Measurements from ENCODE around the gene HOGA1. TPM values are rescaled to one million over a fixed set of nuclear protein-coding genes. Genes with fewer than 3 reads are reported as not detected.

The HOGA1 gene
- not detected for total RNA-seq

DNA sequence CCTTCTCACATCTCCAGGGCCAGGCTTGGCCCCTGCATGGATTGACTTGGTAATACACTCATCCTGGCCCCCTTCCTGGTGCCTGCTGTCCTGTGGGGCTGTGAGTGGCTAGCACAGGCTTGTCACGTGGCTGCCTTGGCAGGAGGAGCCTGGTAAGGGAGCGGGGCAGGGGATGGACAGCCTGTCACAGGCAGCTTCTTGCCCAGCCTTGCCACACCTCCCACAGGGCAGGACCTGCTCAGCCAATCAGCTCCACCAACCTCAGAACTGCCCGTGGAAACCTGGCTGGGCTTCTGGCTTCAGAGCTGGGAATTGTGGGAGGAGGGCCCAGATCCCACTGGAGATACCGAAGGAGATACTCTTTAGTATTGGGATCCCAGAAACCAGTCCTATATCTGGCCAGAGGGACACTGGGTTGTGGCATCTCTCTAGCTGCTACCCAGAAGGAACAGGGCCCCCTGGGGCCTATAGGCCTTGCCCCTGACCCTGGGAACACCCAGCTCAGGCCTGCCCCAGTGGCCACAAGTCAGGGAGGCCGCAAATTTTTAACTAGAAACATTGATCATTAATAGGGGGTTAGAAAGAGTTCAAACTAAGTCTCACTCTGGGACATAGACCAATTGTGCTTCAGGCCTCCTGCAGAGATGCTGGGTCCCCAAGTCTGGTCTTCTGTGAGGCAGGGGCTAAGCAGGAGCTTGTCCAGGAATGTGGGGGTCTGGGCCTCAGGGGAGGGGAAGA, at the start of gene HOGA1:
Gene HOGA1 (plus strand): TSS at position 330 of the 738 bp plus-strand sequence. CDS start 315 bp downstream, at position 645.
- ChIA-PET POLR2A (interaction anchor here (1.0 to 1.2 kb wide), 2 partner anchors 8 to 12 kb away, joined by 3 read pairs; partner anchors contain the start of gene ANKRD2), CTCF (interaction anchor here (1.0 to 2.6 kb wide), 3 partner anchors 8 to 51 kb away, joined by 3 to 14 read pairs (median 4); partner anchors contain the start of gene ANKRD2)

DNA sequence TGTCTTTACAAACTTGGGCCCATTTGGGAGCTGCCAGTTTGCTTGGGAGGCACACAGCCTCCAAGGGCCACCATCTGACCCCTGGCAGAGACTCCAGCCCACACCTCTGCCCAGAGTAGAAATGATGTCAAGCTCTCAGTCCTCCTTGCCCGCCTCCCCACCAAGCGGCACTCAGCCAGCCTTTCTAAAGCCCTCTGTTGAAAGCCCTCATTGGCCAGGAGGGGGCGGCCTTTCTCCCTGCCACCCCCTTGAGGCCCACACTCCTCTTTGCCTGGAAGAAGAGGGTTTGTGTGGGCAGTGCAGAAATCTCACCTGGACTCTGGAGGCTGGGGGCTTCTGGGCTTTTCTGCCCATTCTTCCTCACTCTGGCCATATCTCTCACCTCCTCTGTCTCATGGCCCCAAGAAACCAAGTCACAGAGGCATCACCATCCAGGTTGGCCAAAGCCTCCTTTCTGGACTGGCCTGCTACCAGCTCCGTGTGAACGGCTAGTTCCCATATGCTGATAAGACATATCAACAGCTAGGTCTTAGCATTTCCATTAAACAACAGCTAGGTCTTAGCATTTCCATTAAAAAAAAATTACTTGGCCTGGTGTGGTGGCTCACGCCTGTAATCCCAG, 49.3 kb upstream of the HOGA1 start:
- Mint-ChIP-seq H3K36me3 (ENCODE audit: low read depth) (no peaks in the 10 kb centered on the region), H3K4me1 (no peaks in the 10 kb centered on the region), H3K27me3 (no peaks in the 10 kb centered on the region), H3K4me3 (no peak overlapping the region), H3K9me3 (no peaks in the 10 kb centered on the region), H3K27ac (no peak overlapping the region)
- CTCF ChIA-PET: interaction anchor here (0.8 to 5.4 kb wide), 14 partner anchors 8 to 152 kb away, joined by 3 to 53 read pairs (median 4); partner anchors contain the start of genes ANKRD2 and AVPI1
- POLR2A ChIA-PET: interaction anchor here (1.2 kb wide), 1 partner anchor 36 kb away, joined by 3 read pairs; the partner anchor contains the start of gene UBTD1
- DNase-seq: peak; percentile 49

More for the DNA sequence above, at the start of gene HOGA1:
- DNase-seq: no peak
- Mint-ChIP-seq H3K9me3 (no peaks in the 10 kb centered on the region), H3K4me3 (no peak within 1 kb of the TSS), H3K27me3 (peaks cover 2% of the 10 kb centered on the region), H3K36me3 (ENCODE audit: low read depth) (no peaks in the 10 kb centered on the region), H3K27ac (no peak within 1 kb of the TSS), H3K4me1 (peaks cover 1% of the 10 kb centered on the region)

DNA sequence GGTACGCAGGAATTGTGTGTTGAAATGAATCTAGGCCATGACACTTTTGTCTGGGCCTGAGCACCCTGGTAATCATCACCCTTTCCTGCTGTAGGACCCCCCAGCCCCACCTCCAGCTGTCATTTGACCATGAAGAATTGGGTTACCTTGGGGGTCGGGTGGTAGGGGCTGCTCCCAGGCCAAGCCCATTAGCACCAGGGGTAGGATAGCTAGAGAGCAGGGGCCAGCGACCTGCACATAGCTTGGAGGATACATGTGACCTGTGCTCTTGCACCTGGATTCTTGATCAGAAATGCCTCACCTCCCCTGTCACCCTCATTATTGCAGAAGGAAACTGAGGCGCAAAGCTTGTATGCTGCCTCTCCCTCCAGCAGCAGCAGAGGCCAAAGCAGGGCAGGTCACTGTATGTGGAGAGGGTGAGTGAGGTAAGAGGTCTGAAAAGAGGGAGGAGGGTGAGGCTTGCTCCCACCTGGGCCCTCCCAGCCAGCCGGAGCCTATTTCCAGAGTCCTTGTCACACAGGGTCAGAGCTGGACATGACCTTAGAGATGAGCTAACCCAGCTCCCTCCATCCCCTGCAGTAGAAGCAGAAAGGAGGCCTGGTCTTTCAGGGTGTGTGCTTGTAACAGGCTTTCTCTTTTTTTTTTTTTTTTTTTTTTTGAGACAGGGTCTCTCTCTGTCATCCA, 46.9 kb upstream of the HOGA1 start:
- ChIA-PET CTCF (interaction anchor here (0.7 to 5.4 kb wide), 2 partner anchors 15 to 505 kb away, joined by 5 to 53 read pairs; no protein-coding TSS in a partner anchor), POLR2A (no interaction called here)

DNA sequence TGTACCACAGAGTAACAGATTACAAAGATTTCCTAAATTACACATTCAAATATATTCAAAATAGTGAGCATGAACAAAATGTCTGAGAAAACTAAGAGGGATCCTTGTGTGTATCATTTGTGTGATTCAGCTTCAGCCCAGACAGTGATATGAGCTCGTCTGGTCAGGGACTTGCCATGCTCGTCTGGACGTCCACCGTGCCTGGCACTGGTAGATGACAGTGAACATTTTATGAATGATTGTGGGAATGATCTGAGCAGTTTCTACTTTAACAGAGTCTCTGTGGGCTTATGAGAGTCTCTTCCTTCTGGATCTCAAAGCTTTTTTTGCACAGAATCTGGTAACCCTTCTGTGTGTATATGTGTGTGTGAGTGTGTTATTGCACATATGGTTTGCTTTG, 45.8 kb upstream of the HOGA1 start:
- no peak for DNase-seq
- Mint-ChIP-seq H3K36me3 (ENCODE audit: low read depth) (no peaks in the 10 kb centered on the region), H3K9me3 (no peaks in the 10 kb centered on the region), H3K4me3 (no peak overlapping the region), H3K27ac (no peak overlapping the region), H3K4me1 (peaks cover 18% of the 10 kb centered on the region), H3K27me3 (no peaks in the 10 kb centered on the region)
- ChIA-PET CTCF (interaction anchor here (1.2 to 1.3 kb wide), 2 partner anchors 11 to 254 kb away, joined by 3 to 5 read pairs; no protein-coding TSS in a partner anchor), POLR2A (no interaction called here)

More for the DNA sequence above, 46.9 kb upstream of the HOGA1 start:
- Mint-ChIP-seq H3K4me1 (peaks cover 8% of the 10 kb centered on the region), H3K4me3 (no peak overlapping the region), H3K36me3 (ENCODE audit: low read depth) (no peaks in the 10 kb centered on the region), H3K9me3 (no peaks in the 10 kb centered on the region), H3K27me3 (no peaks in the 10 kb centered on the region), H3K27ac (no peak overlapping the region)
- DNase-seq: no peak

DNA sequence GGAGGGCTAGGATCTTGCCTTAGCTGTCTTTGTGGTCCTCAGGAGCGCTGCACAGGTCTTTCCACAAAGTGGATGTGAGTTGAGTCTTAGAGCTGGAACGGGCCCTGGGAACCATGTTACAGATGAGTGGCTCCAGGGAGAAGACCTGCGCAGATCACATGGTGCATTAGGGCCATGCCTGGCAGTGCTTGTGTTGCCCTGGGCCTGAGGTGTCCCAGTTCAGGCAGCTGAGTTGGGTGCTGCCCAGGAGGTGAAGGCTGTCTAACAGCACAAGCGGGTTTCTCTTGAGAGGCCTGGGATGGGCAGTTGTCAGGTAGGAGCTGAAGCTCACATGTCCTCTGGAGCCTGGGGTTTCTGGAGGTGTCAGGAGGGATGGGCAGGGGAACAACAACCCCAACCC, 45.4 kb upstream of the HOGA1 start:
- Mint-ChIP-seq H3K27me3 (no peaks in the 10 kb centered on the region), H3K4me3 (no peak overlapping the region), H3K9me3 (no peaks in the 10 kb centered on the region), H3K27ac (no peak overlapping the region), H3K36me3 (ENCODE audit: low read depth) (no peaks in the 10 kb centered on the region), H3K4me1 (peaks cover 23% of the 10 kb centered on the region)
- ChIA-PET CTCF (interaction anchor here (0.7 to 1.3 kb wide), 3 partner anchors 11 to 320 kb away, joined by 3 to 5 read pairs (median 3); no protein-coding TSS in a partner anchor), POLR2A (no interaction called here)
- no peak for DNase-seq

DNA sequence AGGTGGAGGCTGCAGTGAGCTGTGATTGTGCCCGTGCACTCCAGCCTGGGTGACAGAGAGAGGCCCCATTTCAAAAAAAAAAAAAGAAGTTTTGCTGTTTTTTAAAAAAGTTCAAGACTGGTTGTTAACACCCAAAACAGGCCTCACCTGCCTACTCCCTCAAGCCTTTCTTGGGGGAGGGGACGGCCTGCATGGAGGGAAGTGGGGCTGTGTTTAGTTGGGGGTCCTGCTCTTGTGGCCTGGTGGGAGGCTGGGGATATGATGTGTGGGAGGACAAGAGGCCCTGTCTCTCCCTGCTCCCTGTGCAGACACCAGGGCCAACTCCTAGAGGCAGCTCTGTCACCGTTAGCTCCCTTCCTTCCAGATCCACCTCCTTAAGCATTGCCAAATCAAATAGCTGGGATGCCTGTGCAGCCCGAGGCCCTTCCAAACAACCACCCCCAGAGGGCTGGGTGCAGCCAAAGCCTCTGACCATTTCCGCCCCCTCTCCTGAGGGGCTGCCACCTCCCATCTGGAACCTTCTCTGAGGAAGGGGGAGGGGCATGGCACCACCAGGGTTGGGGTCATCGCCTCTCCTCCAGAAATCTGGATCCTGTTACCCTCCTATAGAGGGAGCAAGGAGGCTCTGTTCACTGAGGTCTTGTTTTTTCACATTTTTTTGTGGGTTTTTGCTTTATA, 44.5 kb upstream of the HOGA1 start:
- no peaks in the 10 kb centered on the region for H3K27me3 Mint-ChIP-seq
- no peak for DNase-seq
- H3K36me3 Mint-ChIP-seq (ENCODE audit: low read depth): no peaks in the 10 kb centered on the region
- CTCF ChIA-PET: interaction anchor here (0.7 to 4.0 kb wide), 4 partner anchors 13 to 321 kb away, joined by 3 to 24 read pairs (median 3); partner anchors contain the start of gene ANKRD2
- H3K27ac Mint-ChIP-seq: no peak overlapping the region
- H3K4me1 Mint-ChIP-seq: peaks cover 23% of the 10 kb centered on the region
- H3K4me3 Mint-ChIP-seq: no peak overlapping the region
- POLR2A ChIA-PET: no interaction called here
- H3K9me3 Mint-ChIP-seq: no peaks in the 10 kb centered on the region

DNA sequence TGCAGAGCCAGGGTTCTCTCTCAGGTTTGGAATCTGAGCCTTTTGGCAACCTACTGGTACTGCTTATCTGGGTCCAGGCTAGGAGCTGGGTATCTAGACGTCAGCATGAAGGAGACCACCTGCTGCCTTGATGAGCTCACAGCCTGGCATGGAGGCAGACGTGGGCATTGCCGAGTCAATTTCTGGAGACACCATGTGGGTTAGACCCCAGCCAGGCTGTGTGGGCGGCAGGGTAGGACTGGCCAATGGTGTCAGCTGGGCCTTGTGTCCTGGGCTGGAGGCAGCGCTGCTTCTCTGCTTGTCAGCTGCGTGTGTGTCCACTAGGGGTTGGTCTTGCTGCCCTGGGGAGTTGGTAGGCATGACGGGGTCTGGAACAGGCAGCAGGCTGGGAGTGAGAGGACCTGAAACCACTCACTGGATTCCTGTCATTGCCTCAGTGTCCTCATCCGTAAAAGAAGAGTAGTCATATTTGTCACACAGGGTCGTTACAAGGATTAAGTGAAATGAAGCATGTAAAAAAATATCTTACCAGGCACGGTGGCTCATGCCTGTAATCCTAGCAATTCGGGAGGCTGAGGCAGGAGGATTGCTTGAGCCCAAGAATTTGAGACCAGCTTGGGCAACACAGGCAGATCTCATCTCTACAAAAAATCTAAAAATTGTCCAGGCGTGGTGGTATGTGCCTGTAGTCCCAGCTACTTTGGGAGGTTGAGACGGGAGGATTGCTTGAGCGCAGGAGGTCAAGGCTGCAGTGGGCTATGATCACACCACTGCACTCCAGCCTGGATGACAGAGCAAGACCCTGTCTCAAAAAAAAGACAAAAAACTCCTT, 43.3 kb upstream of the HOGA1 start:
- ChIA-PET CTCF (interaction anchor here (0.6 to 4.0 kb wide), 2 partner anchors 12 to 28 kb away, joined by 3 to 24 read pairs; no protein-coding TSS in a partner anchor), POLR2A (no interaction called here)
- Mint-ChIP-seq H3K4me1 (peaks cover 23% of the 10 kb centered on the region), H3K4me3 (no peak overlapping the region), H3K36me3 (ENCODE audit: low read depth) (no peaks in the 10 kb centered on the region), H3K27me3 (no peaks in the 10 kb centered on the region), H3K9me3 (no peaks in the 10 kb centered on the region), H3K27ac (no peak overlapping the region)
- no peak for DNase-seq

DNA sequence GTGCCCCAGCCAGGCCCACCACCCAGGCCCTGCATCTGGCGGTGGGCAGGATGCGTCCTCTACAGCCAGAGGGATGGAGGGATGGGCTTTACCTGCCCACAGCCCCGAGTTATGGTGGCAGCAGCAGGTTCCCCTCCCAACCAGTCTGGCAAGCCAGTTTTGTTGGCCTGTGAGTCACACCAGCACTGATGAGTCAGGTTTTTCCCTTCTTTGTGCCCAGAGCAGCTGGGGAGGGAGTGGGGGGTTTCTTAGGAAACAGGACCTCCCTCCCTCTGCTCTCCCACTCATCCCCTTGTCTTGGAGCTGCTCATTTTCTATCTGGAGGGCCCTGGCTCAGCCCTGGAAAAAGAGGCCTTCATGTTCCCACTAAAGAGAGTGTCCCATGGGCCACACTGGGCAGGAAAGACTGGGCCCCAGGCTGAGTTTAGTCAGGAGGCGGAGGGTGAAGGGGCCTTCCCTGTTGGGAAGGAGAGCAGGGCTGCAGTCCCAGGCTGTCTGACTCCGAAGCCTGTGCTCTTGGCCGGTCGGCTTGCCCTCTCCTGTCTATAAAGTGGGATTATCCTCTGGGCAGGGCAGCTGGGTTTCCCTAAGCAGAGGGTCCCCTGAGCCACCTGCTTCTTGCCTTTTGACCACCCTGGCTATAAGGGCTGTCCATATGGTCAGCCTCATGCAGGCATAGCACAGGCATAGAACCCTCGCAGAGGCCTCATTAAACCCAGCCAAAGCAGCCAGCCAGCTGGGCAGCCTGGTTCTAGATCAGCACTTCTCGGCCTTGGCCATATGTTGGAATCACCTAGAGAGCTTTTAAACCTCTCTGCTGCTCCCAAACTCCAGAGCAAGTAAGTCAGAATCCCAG, 41.8 kb upstream of the HOGA1 start:
- POLR2A ChIA-PET: no interaction called here
- H3K4me1 Mint-ChIP-seq: peaks cover 23% of the 10 kb centered on the region
- CTCF ChIA-PET: interaction anchor here (1.1 to 4.0 kb wide), 2 partner anchors 8 to 11 kb away, joined by 6 to 24 read pairs; no protein-coding TSS in a partner anchor
- no peaks in the 10 kb centered on the region for H3K9me3 Mint-ChIP-seq
- no peaks in the 10 kb centered on the region for H3K27me3 Mint-ChIP-seq
- peak overlapping the region; percentile 32 for H3K27ac Mint-ChIP-seq
- no peaks in the 10 kb centered on the region for H3K36me3 Mint-ChIP-seq (ENCODE audit: low read depth)
- H3K4me3 Mint-ChIP-seq: no peak overlapping the region
- DNase-seq: peak; percentile 40

DNA sequence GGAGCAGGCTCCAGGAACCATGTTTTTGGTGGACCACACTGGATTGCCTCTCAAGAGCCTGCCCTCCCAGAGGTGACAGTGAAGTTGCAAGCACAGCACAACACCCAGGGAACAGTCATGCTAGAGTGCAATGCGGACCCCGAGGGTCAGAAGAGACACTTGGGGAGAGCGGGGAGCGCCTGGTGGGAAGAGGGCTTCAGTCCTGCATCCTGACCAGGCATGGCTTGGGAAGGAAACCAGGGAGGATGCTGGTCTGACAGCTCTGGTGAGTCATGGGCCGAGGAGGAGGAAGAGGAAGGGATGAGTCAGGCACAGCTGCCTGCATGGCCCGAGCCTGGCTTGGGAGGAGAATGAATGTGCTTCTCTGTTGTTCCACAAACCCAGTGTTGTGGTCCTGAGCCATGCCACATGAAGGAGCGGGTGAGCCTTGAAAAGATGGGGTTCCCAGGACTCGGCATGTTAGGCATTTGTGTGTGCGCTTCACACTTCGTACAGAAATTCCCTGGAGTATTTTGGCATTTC, 41.1 kb upstream of the HOGA1 start:
- no peaks in the 10 kb centered on the region for H3K36me3 Mint-ChIP-seq (ENCODE audit: low read depth)
- peak; percentile 62 for DNase-seq
- POLR2A ChIA-PET: no interaction called here
- peak overlapping the region; percentile 32 for H3K27ac Mint-ChIP-seq
- H3K4me1 Mint-ChIP-seq: peaks cover 23% of the 10 kb centered on the region
- CTCF ChIA-PET: interaction anchor here (1.1 to 4.0 kb wide), 2 partner anchors 9 to 10 kb away, joined by 6 to 24 read pairs; no protein-coding TSS in a partner anchor
- H3K9me3 Mint-ChIP-seq: no peaks in the 10 kb centered on the region
- no peak overlapping the region for H3K4me3 Mint-ChIP-seq
- no peaks in the 10 kb centered on the region for H3K27me3 Mint-ChIP-seq

DNA sequence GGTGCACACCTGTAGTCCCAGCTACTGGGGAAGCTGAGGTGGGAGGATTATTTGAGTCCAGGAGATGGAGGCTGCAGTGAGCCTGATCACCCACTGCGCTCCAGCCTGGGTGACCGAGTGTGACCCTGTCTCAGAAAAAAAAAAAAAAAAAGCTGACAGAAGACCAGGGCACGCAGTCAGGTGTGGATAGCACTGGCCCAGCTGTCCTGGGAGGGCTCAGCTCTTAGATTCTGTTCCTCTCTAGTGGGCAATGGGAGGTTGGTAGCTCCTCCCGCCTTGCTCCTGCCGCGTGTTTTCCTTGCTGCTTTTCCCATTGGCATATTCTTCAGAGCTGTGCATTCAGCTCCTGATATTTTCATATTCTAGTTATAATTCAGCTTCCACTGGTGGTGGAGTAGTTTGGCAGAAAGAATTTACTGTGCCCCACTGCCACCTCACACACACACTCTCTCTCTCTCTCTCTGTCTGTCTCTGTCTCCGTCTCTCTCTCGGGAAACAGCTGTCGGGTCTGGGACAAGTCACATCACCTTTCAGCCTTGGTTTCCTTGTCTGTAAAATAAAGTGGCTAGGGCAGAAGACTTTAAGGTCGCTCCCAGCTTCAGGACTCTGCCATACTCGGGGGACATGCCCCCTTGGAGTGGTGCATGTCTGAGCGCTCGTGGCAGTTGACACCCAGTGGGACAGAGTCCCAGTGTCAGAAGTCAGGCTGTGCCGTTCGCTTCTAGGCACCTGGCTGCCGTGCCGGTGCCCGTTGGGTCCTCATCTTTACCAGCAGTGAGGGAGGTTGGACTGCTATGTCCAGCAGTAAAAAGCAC, 37.5 kb upstream of the HOGA1 start:
- ChIA-PET CTCF (interaction anchor here (1.2 kb wide), 2 partner anchors 7 to 12 kb away, joined by 3 to 4 read pairs; no protein-coding TSS in a partner anchor), POLR2A (interaction anchor here (1.0 to 1.3 kb wide), 2 partner anchors 24 to 43 kb away, joined by 3 read pairs; partner anchors contain the start of gene C10orf62)
- Mint-ChIP-seq H3K4me3 (no peak overlapping the region), H3K4me1 (peaks cover 21% of the 10 kb centered on the region), H3K9me3 (no peaks in the 10 kb centered on the region), H3K36me3 (ENCODE audit: low read depth) (no peaks in the 10 kb centered on the region), H3K27me3 (no peaks in the 10 kb centered on the region), H3K27ac (no peak overlapping the region)
- no peak for DNase-seq
